Measurements from ENCODE around the gene PPP2R5D.
A peak's percentile ranks its signal among the peaks of the same experiment; 100 is the strongest.
"Not testable (repeated sequence)": the region's sequence is repeated elsewhere in the genome, so short reads cannot be mapped to it uniquely, and the experiment has no call there.

PPP2R5D gene

DNA sequence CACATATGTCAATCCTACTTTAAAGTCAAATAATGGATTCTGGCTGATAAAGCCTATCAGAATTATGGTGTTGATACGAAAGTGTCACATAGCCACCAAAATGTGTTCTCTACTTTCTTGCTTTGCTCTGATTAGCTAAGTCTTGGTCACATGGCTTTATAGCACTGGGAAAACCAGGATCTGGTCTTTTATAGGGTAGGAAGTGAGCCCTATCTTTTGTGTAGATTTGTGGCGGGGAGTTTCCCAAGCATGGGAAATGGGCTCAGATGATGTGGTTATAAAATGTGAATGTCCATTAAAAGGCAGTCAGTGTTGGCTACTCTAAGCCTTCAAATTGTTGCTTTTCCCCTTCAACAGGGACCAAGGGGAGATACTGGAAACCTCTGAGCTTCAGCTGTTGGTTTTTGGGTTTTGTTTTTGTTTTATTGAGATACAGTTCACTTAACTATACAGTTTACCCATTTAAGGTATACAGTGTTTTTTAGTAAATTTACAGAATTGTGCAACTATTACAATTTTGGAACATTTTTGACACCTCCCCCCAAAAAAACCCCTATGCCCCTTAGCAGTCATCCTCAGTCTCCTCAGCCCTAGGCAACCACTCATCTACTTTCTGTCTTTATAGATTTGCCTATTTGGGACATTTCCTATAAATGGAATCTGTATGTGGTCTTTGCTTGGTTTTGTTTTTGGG is 49.3 kb downstream of the PPP2R5D start:
- DNase-seq: peak; percentile 47 to 62 (median 48)

- no peak for DNase-seq
These were observed 49.8 kb downstream of the PPP2R5D start for GRCh38 chr6:43034190-43034525.

DNA sequence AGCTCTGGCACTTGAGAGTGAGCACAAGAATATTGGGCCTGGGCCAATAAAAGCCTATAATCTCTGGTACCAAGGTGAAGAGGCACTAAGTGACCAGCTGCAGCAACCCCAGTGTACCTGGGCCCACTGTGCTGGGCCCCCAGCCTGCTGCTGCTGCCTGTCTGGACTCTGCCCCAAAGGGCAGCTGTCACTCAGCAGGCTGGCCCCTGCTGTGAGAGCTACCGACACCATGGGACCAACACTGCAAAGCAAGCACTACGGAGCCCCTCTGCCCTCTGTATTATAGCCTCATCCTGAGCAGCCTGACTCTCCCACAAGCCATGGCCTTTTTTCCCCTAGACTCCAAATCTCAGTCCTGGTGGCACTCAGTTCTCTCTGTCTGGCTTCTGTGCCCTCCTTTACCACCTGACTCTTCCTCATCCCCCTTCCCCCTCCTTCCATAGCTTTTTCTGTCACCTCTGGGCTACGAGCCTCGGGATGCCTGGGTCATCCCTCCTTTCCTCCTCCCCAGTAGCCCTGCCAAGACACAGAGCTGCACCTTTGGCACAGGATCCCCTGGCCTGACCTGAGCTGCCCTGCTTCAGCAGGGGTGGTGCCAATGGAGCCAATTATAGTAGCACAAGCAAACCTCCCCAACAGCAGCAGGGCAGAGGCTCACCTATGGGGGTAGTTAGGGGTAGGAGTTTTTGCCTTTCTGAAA is 51.3 kb downstream of the PPP2R5D start:
- DNase-seq: no peak

DNA sequence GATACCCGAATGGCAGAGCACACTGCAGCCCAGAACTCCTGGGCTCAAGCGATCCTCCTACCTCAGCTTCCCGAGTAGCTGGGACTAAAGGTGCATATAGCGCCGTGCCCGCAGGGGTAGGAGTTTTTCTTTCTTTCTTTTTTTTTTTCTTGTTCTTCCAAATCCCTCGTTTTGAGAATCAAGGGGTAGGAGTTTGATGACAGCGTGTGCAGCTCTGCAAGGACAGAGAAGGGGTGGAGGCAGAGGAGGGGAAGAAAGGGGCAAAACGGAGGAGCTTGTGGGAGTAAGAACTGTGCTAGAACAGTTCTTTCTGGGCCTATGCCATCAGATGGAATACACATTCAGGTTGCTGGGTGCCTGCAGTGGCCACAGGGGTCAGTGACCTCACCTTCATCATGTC is 52.3 kb downstream of the PPP2R5D start:
- no peak for DNase-seq

DNA sequence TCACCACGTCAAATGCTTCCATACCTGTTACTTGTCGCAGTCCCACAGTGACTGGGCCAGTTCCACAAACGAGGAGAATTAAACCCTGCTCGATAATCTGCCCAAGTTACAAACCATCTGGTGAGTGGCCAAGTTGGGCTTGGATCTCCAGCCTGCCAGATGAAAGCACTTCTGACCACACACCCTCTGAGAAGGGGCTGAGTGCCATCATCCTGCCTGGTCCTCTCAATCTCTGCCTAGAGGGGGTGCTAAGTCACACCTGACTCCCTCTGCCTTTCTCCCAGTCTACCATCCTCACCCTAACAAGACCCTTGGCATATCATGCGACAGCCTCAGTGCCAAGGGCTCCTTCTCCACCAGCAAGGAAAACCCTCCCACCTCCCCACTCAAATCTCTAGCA is 52.8 kb downstream of the PPP2R5D start:
- DNase-seq: no peak

DNA sequence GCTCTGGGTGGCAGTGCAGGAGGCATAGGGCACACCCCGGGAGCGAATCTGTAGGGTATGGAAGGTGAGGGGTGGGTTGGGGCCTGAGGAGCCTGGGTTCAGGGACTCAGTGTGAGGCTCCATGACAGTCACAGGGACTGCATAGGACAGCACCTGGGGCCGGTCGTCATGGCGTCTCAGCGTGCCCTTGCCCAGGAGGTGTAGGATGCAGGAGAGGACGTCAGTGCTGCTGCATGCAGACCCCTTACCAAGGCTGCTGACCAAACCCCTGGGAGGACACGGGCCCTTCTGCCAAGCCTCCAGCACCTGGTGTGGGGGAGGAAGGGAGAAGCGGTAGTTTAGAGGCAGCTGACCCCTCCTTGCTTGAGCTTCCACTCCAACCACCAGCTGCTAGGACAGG is 53.3 kb downstream of the PPP2R5D start:
- no peak for DNase-seq

- DNase-seq: no peak
These were observed 54.4 kb downstream of the PPP2R5D start for GRCh38 chr6:43038727-43039126.

DNA sequence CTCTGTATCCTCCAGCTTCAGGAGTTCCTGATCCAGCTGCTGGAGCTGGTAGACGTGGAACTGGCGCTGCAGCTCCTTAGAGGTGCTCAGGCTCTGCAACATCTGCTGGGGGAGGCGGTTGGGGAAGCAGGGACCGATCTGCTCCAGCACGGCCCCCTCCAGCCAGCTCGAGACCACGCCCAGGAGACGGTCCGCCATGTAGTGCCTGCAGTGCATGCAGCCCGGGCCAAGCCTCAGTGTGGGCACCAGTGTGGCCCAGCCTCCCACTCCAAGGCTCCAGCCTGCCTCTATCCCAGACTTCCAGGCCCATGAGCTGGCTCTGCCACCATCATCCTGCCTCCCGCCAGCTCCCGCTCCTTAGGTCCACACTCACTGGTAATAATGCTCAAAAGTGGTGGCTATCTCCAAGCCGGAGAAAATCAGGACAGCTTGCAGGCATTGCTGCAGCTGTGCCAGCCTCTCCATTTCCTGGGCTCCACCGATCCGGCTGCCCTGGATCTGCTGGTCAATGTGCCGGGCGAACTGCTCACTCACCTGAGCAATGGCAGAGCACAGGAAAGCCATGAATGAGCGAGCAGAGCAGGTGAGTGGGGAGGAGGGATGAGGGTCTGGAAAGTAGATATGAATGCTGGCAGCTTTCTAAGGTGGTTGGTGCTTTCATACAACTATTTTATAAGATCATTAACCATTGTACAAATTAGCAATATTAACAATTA is 56.3 kb downstream of the PPP2R5D start:
- DNase-seq: no peak

- not testable (repeated sequence) for DNase-seq
These were observed 57.1 kb downstream of the PPP2R5D start for GRCh38 chr6:43041475-43041874.

DNA sequence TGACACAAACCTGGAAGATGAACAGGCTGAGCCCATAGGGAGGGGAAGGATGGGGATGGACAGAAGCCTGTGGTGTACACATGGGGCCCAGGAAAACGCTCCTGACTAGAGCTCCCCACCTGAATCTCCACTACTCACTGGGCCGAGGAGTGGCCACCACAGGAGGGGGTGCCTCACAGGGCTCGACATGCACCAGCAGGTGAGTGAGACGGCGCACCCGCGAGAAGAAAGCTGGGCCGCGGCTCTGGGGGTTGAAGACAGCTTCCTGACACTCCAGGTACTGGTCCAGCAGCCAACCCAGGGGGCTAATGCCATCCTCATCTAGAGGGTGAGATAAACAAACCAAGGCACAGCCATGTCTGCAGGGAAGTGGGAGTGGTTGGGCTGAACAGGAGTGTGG is 58.9 kb downstream of the PPP2R5D start:
- no peak for DNase-seq

GRCh38 chr6:43045371-43045930 is 61.1 kb downstream of the PPP2R5D start:
- no peak for DNase-seq

- no peak for DNase-seq
These were observed 63.6 kb downstream of the PPP2R5D start for GRCh38 chr6:43047998-43048397.

GRCh38 chr6:43050981-43051380 is 66.6 kb downstream of the PPP2R5D start:
- no peak for DNase-seq

GRCh38 chr6:43052225-43052841 is 68.0 kb downstream of the PPP2R5D start:
- DNase-seq: no peak

DNA sequence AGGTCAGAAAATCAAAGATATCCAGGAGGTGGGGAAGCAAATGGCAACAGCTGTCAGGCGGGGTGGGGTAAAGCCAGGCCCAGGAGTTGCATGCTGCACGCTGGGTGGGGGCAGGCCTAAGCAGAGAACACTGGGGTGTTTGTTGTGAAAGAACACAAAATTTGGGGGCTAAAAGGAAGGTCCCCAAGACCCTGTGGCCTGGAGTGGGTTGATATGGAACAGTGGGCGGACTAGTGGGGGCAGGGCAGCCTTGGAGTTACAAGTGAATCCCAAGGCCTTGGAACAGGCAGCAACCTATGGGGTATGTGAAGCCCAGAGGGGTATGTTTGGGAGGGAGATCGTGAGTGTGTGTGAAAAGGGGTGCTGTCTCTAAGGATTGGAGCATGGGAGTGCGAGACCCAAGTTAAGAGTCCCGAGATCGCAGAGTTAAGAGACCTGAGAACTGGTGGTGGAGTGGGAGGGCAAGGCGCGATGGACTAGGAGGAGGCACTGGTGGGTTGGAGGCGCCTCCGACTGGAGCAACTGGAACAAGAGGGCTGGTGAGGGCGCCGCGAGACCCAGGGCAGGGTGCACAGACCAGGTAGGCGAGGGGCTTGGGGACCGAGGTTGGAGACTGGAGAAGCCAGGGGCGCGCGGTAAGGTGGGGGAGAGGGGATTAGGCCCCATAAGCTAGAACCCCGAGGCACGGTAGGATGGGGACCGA is 68.6 kb downstream of the PPP2R5D start:
- peak in 1 of 3 donors; percentile 35 for DNase-seq

DNA sequence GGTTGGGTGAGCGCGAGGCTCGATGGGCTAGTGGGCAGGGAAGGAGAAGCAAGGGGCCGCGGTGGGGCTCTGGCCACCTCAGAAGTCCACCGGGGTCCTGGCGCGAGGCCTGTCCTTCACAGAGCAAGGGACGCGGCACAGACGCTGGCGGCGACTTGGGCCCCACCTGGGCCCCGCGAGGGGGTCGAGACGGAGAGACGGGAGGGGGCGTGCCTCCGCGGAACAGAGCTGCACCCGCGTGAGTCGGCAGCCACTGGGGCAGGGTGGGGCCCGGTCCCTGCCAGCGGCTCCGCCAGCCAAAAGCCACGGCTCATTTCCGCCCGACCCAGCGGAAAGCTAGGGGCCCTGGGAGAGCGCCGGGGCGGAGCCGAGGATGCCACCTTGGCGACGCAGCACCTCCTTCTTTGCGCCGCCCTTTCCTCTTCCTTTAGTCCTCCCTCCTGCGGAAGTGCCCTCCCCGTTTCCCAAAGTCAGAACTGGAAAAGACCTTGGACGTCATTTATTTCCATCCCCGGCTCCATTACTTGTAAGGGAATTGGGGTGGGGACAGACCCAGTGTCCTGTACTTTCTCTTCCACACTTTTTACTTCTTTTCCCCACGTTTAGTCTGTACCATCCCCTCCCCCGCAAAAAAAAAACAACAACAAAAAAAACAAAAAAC is 69.3 kb downstream of the PPP2R5D start, which contains the start of gene CUL7:
Gene CUL7, minus strand, starts transcription at position 307 of the 661 bp plus-strand sequence. CDS start 1,063 bp downstream, outside the sequence.
- peak; percentile 87 to 92 (median 87) for DNase-seq

DNA sequence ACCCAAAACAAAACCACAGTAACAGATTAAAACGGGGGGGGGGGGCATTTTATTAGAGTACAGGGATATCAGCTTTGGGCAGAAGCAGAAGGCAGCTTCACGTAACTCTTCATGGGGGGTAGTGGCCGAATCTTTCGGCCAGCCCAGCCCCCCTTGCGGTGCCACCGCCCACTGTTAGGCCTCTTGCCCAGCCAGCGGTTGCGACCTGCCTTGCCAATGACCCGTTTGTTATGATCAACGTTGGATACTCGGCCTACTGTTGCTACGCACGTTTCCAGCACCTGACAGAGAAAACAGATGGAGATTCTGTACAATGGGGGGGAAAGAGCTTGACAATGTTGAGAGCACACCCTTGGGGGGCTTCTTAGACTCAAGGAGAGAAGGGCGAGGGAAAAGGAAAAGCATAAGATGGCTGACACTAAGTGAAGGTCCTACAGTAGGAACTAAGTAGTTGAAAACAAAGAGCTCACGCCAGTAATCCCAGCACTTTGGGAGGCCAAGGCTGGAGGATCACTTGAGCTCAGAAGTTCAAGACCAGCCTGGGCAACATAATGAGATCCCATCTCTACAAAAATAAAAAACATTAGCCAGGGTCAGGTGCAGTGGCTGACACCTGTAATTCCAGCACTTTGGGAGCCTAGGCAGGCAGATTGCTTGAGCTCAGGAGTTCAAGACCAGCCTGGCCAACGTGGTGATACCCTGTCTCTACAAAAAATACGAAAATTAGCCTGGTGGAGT is 70.0 kb downstream of the PPP2R5D start:
- DNase-seq: no peak

- no peak for DNase-seq
These were observed 71.6 kb downstream of the PPP2R5D start for GRCh38 chr6:43055966-43056365.

DNA sequence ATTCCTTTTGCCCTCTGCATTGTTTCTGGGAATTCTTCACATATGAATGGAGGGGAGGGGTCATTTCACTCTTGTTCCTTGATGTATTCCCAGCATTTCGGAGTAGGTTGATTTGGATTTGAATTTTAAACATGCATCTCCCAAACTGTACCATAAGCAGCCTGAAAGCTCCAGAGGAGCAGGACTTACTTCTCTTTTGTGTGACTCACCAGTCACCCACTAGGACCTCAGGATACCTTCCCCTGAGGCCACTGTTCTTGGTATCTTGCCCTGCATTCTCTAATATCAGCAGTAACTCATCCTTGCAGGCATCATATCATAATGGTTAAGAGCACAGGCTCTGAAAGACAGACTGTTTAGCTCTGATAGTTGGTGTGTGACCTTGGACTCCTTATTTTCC is 74.2 kb downstream of the PPP2R5D start:
- DNase-seq: peak in 1 of 3 donors; percentile 23

DNA sequence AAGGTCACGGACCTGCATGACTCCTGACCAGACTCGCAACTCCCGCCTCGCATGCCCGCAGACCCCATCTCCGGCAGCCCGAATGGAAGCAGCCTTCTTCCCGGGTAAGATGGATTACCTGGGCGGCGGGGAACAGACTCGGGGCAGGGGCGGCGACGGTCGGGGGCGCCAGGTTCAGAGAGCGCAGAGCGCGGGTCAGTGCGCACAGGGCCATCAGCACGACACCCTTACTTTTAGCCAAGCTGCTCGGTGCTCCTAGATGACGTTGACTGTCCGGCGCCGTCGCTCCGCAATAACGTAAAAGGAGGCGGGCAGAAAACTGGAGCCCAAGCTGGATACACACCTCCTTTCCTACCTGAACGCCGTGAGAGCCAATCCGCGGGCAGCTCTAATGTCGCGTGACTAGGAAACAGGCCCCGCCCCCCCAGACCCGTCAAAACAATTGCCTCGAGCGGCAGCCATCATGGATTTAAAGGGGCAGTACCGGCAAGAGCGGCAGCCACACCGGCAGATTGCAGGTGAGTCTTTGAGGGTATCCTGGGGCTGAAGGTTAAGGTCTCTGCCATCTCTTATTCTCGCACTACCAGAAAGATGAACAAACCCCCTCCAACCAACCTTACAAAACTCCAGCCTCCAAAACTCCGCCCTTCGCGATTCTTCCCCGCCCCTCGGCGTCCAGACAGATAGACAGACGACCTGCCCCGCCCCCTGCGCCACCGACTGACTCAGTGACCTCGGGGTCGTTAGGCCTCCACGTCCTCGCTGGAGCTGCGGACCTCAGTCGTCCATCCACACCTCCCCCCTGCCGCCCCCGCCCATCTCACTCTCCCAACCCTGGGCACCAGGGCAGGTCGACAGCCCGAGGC is 75.0 kb downstream of the PPP2R5D start, which contains the start of the genes KLC4 and MRPL2:
Gene KLC4, plus strand, starts transcription at position 464 of the 866 bp plus-strand sequence. CDS start 1,705 bp downstream, outside the sequence.
Gene MRPL2, minus strand, starts transcription at position 267 of the 866 bp plus-strand sequence. Its CDS starts 53 bp downstream, at position 214.
- peak; percentile 99 for DNase-seq
